ENCODE measurements around the gene PDXDC1. TPM values are rescaled to one million over a fixed set of nuclear protein-coding genes. Genes with fewer than 3 reads are reported as not detected.
"Not testable (repeated sequence)": the region's sequence is repeated elsewhere in the genome, so short reads cannot be mapped to it uniquely, and the experiment has no call there.

PDXDC1 gene
- total RNA-seq, 1 donor from 2014 or later: 82.5 TPM

DNA sequence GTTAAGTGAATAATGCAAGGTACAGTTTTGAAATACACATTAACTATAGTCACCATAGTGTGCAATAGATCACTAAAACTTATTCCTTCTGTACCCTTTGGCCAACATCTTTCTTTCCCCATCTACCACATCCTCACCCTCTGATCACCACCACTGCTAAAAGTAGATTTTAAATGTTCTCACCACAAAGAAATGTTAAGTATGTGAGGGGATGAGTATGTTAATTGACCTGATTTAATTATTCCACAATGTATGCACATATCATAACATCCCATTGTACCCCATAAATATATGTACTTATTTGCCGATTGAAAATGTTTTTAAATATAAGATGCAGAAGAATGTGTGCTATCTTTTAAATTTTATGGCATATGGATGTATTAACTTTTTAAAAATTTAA is 188.2 kb downstream of the PDXDC1 start:
- DNase-seq: not testable (repeated sequence)

DNA sequence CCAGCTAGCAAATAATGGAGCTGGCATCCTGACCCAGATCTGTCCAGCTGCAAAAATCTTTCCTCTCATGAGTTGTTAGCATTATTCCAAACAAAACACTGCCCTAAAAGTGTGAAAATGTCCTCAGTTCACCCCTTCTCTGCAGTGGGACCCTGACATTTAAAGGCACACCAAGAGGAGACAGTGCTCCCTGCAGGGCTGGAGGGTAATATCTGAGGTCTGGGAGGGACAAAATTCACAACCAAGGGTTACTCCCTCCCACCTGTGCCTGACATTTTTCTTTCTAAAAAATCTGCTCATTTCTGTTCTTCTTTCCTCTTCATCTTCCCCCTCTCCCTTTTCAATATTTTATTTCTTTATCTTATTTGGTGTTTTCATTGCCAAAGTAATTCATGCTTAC is 191.4 kb downstream of the PDXDC1 start:
- DNase-seq: not testable (repeated sequence)

DNA sequence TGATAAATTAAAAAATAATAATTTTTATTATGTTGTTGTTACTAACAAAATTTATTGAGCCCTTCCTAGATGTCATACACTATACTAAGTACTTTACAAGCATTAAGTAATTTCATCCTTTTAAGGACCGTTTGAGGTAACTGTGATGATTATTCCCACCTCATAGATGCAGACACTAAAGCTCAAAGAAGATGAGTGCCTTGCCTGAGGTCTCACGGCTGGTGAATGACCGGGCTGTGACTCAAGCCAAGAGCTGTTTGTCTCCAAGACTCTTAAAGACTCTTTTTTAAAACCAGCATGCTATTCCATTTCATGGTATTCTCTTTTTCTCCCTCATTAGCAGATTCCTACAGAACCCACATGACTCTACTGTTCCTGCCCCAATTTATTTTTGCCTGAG is 193.5 kb downstream of the PDXDC1 start:
- DNase-seq: not testable (repeated sequence)

DNA sequence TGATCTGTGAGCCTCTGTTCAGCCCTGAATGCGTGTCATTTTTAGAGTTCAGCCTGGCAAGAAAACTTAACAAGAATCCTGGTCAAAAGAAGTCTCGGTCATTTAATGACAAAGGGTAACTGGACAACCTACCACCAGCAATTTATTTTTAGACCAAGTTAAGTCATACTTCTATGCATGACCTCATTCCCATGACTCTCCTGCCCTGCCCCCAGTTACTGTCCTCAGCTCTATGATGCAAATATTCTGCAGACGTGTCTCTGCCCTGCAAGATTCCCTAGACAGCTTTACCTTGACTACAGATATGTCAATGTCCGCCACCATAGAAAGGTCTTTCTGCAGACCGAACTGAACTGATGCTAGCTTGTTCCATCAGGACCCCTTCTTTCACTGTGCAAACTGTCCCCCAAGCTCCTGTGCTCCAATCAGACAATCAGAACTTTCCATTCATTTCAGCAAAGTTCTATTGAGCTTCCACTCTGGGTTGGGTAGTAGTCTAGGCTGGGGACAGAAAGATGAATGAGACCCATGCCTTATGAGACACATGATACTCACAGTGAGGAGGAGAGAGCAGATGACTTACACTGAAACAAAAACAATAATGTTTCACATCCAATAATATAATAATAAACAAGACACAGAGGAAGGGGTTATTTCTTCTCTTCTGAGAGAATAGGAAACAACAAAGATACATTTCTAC is 194.3 kb downstream of the PDXDC1 start:
- not testable (repeated sequence) for DNase-seq

DNA sequence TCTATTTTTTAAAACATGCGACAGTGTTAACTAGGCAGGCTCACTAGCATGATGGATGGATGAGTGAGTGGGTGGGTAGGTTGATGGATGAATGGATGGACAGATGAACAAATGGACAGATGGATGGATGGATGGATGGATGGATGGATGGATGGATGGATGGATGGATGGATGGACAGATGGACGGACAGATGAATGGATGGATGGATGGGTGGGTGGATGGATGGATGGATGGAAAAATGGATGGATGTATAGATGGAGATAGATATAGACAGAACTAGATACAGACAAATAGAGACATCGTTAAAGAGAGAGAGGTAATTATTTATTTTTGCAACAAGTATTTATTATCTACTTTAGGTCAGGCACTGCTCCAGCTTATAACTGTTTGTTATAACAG is 205.1 kb downstream of the PDXDC1 start:
- DNase-seq: not testable (repeated sequence)

DNA sequence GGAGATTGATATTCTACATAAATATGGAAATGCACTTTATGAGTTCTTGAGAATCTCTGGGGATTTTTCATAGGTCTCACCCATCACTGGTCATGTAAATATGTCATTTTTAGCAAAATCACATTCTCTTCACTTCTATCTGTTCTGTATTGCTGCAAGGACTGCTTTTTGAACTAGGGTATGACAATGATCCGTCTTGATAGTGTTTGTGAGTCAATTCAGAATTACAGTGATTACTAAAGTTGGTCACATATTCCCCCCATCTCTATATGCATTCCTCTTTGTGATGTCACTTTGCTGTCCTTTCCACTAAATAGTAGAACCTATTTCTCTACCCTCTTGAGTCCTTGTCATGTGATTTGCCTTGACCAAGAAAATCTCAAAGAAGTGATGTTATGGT is 206.1 kb downstream of the PDXDC1 start:
- DNase-seq: not testable (repeated sequence)

DNA sequence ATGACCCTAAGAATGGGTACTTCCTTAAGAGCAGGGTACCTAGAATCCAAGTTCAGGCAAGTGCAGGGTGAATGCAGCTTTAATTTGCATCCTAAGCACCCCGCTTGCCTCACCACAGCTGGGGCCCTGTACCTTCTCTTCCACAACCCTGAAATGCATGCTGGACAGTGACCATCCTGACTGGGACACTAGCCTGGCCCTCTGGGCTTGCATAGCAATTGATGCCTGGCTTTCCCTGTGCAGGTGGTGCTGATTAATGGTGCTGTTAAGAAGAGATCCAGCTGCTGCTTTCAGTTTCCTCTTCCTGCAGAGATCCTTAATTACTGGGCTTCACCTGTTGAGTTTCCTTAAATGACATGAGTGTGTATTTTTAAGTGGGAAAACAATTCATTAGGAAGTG is 209.2 kb downstream of the PDXDC1 start:
- DNase-seq: not testable (repeated sequence)

Small RNA genes lying within 50 kb of the gene (small RNA-seq; reads per million reads assigned to genes)
- not detected for gene AC138932.4 (ENCODE audit: low replicate concordance)
- gene MIR1972-1 (ENCODE audit: low replicate concordance): not detected
- gene MIR3180-4 (ENCODE audit: low replicate concordance): not detected
- not detected for gene MIR6511A1 (ENCODE audit: low replicate concordance)
- not detected for gene MIR6770-1 (ENCODE audit: low replicate concordance)
- gene RF00019 (ENCODE audit: low replicate concordance): not detected

Other genes with a start within 250 kb of the PDXDC1 start
- gene NPIPA2, start 232.5 kb upstream of the PDXDC1 start, total RNA-seq: not detected
- gene NOMO1, start 141.3 kb upstream of the PDXDC1 start, total RNA-seq: 29.8 TPM
- gene NPIPA1, start 37.6 kb upstream of the PDXDC1 start, total RNA-seq: 85.1 TPM
- gene NTAN1, start 81.0 kb downstream of the PDXDC1 start, total RNA-seq: 36.8 TPM
- gene RRN3, start 119.2 kb downstream of the PDXDC1 start, total RNA-seq: 31.5 TPM